Panc1 (cell line): Measurements from ENCODE around the gene RRAGC. TPM values are rescaled to one million over a fixed set of nuclear protein-coding genes. Genes with fewer than 3 reads are reported as not detected.

Experiments
- ATAC-seq: fragments of 200-7000 bp; cut with Tn5 transposase; 2 replicates; pipeline ENCODE4 v1.9.1; 2020; ENCODE audit warnings: mild to moderate bottlenecking, moderate library complexity
- BruUV-seq: library from RNA; stranded (reverse); fragments of 400-500 nt; replicated peaks from 2 replicates; lab custom pipeline; 2021; lab: Mats Ljungman, UMichigan
- CTCF ChIA-PET: fragments of 300-600 bp; sonication (Branson Sonifier 250); formaldehyde crosslinking; loops from one replicate; lab custom pipeline; 2022; ENCODE audit warnings: antibody characterized with exemption; lab: Charles Lee
- POLR2A ChIA-PET: fragments of 300-600 bp; sonication (Branson Sonifier 250); formaldehyde crosslinking; loops from one replicate; lab custom pipeline; 2022; ENCODE audit warnings: antibody characterized with exemption; lab: Charles Lee
- DNase-seq: peaks from one replicate; pipeline ENCODE4 v3.0.0-alpha.2; 2010; ENCODE audit warnings: low read depth, low spot score
- H3K27ac ChIP-seq: 2 replicates; pipeline ENCODE4 v1.5.1; 2011; ENCODE audit warnings: mild to moderate bottlenecking, low read length, inconsistent platforms
- H3K27me3 ChIP-seq: fragments of 200-500 bp; sonication (Bioruptor generic); 2 replicates; pipeline ENCODE4 v1.6.0; 2014; ENCODE audit warnings: low read length, inconsistent platforms; ENCODE audit not compliant: control insufficient read depth, insufficient read depth
- H3K36me3 ChIP-seq: fragments of 200-500 bp; sonication (Bioruptor generic); 2 replicates; pipeline ENCODE4 v1.5.1; 2014; ENCODE audit warnings: inconsistent platforms, mild to moderate bottlenecking, low read length, moderate library complexity; ENCODE audit not compliant: control insufficient read depth, insufficient read depth
- H3K4me1 ChIP-seq: 2 replicates; pipeline ENCODE4 v1.5.1; 2011; ENCODE audit warnings: inconsistent platforms, mild to moderate bottlenecking, low read length, moderate library complexity; ENCODE audit not compliant: control insufficient read depth, insufficient read depth
- H3K4me3 ChIP-seq, 2 experiments: 2 replicates each; pipeline ENCODE4 v1.5.1; 2011 to 2012; ENCODE audit warnings: low read depth in 2 of 2, low read length in 2 of 2, mild to moderate bottlenecking in 2 of 2, inconsistent platforms in 1 of 2, moderate library complexity in 1 of 2
- H3K9me3 ChIP-seq: fragments of 200-500 bp; sonication (Bioruptor generic); 2 replicates; pipeline ENCODE4 v1.5.1; 2014; ENCODE audit warnings: low read depth, mild to moderate bottlenecking, inconsistent platforms, low read length, moderate library complexity; ENCODE audit not compliant: control insufficient read depth, insufficient read depth
- POLR2AphosphoS5 ChIP-seq: IDR thresholded peaks from 2 replicates; pipeline ENCODE4 v1.6.1; 2012; ENCODE audit warnings: mild to moderate bottlenecking, low read depth, low read length, moderate library complexity
- SIN3A ChIP-seq: IDR thresholded peaks from 2 replicates; pipeline ENCODE4 v1.6.1; 2012; ENCODE audit warnings: low read depth, mild to moderate bottlenecking, low read length, moderate library complexity, borderline replicate concordance; ENCODE audit not compliant: insufficient read depth
- TCF7L2 ChIP-seq: IDR thresholded peaks from 2 replicates; pipeline ENCODE4 v1.6.1; 2011; ENCODE audit warnings: mild to moderate bottlenecking, low read depth, low read length, inconsistent platforms
- in situ Hi-C: cut with HindIII; loops from 2 replicates; pipeline ENCODE4 v1.10.0; 2016; ENCODE audit warnings: low sequenced_read_pairs, low pct_unique_long_range_greater_than_20kb
- intact Hi-C: fragments of 100-400 bp; cut with micrococcal nuclease; formaldehyde crosslinking; loops from one replicate; pipeline ENCODE4 v1.10.0; 2022; ENCODE audit not compliant: unreplicated experiment
- total RNA-seq: library from RNA; stranded (reverse); gene quantifications from one replicate; pipeline ENCODE4 v1.2.1, GENCODE V29; 2021; ENCODE audit not compliant: unreplicated experiment
- TF ChIP-seq, protein P1 (sequence below), 2 experiments: IDR thresholded peaks; 2 replicates each; pipeline ENCODE4 v1.6.1; 2011 to 2012; ENCODE audit warnings: low read depth in 2 of 2, control low read depth in 1 of 2, low read length in 1 of 2, mild to moderate bottlenecking in 1 of 2, moderate library complexity in 1 of 2; ENCODE audit not compliant: insufficient read depth in 1 of 2
- TF ChIP-seq, protein P2 (sequence below): fragments of 450-650 bp; IDR thresholded peaks from 2 replicates; pipeline ENCODE4 v1.5.1; 2017; ENCODE audit warnings: mild to moderate bottlenecking

RRAGC gene
- total RNA-seq, 1 experiment from 2014 or later = 44.3 TPM

DNA sequence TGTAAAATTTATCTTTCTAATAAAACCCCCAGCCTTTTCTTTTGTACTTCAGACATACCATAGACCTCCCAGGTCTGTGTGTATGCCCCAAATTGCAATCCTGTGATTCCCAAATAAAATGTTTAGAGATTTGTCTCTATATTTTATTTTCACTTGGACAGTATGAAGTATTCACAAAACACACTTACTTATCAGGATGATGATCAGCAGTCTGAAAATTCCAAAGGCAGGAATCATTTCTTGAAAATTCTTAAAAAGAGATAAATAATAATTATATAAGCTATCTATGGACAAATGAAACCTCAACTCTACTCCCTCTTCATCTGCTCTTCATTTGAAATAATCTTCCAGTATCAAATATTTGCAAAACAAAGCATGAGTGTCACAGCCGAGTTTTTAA, 33.4 kb upstream of the RRAGC start:
- in situ Hi-C loops = no loop called here
- CTCF ChIA-PET = no interaction called here
- no peak for DNase-seq
- intact Hi-C loops = no loop called here
- no peak for ATAC-seq
- Histone ChIP-seq H3K27ac (no peak overlapping the region), H3K4me3 (no peak overlapping the region), H3K4me1 (no peaks in the 10 kb centered on the region), H3K27me3 (no peaks in the 10 kb centered on the region), H3K9me3 (no peaks in the 10 kb centered on the region), H3K36me3 (no peaks in the 10 kb centered on the region)
- POLR2A ChIA-PET = no interaction called here
- TF ChIP-seq, protein P1, sequence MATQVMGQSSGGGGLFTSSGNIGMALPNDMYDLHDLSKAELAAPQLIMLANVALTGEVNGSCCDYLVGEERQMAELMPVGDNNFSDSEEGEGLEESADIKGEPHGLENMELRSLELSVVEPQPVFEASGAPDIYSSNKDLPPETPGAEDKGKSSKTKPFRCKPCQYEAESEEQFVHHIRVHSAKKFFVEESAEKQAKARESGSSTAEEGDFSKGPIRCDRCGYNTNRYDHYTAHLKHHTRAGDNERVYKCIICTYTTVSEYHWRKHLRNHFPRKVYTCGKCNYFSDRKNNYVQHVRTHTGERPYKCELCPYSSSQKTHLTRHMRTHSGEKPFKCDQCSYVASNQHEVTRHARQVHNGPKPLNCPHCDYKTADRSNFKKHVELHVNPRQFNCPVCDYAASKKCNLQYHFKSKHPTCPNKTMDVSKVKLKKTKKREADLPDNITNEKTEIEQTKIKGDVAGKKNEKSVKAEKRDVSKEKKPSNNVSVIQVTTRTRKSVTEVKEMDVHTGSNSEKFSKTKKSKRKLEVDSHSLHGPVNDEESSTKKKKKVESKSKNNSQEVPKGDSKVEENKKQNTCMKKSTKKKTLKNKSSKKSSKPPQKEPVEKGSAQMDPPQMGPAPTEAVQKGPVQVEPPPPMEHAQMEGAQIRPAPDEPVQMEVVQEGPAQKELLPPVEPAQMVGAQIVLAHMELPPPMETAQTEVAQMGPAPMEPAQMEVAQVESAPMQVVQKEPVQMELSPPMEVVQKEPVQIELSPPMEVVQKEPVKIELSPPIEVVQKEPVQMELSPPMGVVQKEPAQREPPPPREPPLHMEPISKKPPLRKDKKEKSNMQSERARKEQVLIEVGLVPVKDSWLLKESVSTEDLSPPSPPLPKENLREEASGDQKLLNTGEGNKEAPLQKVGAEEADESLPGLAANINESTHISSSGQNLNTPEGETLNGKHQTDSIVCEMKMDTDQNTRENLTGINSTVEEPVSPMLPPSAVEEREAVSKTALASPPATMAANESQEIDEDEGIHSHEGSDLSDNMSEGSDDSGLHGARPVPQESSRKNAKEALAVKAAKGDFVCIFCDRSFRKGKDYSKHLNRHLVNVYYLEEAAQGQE (IDR thresholded peaks at IDR 0.05; ENCODE audit: insufficient read depth in 1 of 2, low read depth in 2 of 2, low read length in 1 of 2) = no peak
- TF ChIP-seq, protein P2, sequence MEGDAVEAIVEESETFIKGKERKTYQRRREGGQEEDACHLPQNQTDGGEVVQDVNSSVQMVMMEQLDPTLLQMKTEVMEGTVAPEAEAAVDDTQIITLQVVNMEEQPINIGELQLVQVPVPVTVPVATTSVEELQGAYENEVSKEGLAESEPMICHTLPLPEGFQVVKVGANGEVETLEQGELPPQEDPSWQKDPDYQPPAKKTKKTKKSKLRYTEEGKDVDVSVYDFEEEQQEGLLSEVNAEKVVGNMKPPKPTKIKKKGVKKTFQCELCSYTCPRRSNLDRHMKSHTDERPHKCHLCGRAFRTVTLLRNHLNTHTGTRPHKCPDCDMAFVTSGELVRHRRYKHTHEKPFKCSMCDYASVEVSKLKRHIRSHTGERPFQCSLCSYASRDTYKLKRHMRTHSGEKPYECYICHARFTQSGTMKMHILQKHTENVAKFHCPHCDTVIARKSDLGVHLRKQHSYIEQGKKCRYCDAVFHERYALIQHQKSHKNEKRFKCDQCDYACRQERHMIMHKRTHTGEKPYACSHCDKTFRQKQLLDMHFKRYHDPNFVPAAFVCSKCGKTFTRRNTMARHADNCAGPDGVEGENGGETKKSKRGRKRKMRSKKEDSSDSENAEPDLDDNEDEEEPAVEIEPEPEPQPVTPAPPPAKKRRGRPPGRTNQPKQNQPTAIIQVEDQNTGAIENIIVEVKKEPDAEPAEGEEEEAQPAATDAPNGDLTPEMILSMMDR = no peak
- TF ChIP-seq POLR2AphosphoS5 (no peak), SIN3A (no peak), TCF7L2 (no peak)
- BruUV-seq = no TSS peak

DNA sequence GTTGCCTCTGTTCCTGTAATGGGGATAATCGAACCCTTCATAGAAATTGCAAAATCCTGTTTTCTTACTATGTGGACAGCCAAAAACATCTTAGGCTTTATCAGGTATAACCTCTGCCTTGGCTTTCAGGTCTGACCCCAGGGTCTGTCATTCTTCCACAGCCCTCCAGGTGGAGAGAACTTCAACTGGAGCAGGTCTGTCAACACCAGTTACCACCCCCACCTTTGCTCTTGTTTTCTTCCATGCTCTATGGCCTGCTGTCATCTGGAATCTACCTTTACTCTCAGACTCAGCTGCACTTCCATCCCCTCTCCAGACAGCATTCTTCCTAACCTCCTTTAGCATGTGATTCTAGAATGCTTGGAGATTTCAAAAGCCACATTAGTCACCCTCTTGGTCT, 32.2 kb upstream of the RRAGC start:
- POLR2A ChIA-PET = no interaction called here

More for the DNA sequence above, 32.2 kb upstream of the RRAGC start:
- ATAC-seq (no peak), DNase-seq (no peak)
- Histone ChIP-seq H3K4me3 (no peak overlapping the region), H3K27ac (no peak overlapping the region), H3K27me3 (no peaks in the 10 kb centered on the region), H3K36me3 (no peaks in the 10 kb centered on the region), H3K9me3 (no peaks in the 10 kb centered on the region), H3K4me1 (no peaks in the 10 kb centered on the region)
- no peak for TF ChIP-seq POLR2AphosphoS5
- TF ChIP-seq SIN3A = no peak
- TF ChIP-seq, protein P2 = no peak
- TF ChIP-seq, protein P1 (IDR thresholded peaks at IDR 0.05; ENCODE audit: insufficient read depth in 1 of 2, low read depth in 2 of 2, low read length in 1 of 2) = no peak
- no peak for TF ChIP-seq TCF7L2
- intact Hi-C loops = no loop called here
- in situ Hi-C loops = no loop called here
- CTCF ChIA-PET = no interaction called here
- BruUV-seq = no TSS peak
